ENCODE data around the gene MAP3K15.
A peak's percentile ranks its signal among the peaks of the same experiment; 100 is the strongest.

Gene MAP3K15

GRCh38 chrX:19349264-19349663, 166.0 kb downstream of the MAP3K15 start:
- no peak for DNase-seq (ENCODE audit: low read depth in 1 of 2, low spot score in 1 of 2)

- DNase-seq (ENCODE audit: low read depth in 1 of 2, low spot score in 1 of 2) = no peak
Observed at GRCh38 chrX:19347916-19348315, 167.4 kb downstream of the MAP3K15 start.

GRCh38 chrX:19344661-19345060, 170.6 kb downstream of the MAP3K15 start:
- no peak for DNase-seq (ENCODE audit: low read depth in 1 of 2, low spot score in 1 of 2)

GRCh38 chrX:19343535-19344408, 171.5 kb downstream of the MAP3K15 start, which contains the start of gene PDHA1:
PDHA1 (plus strand) TSS chrX:19343927; CDS start chrX:19344038, 111 bp downstream.
- DNase-seq (ENCODE audit: low read depth in 1 of 2, low spot score in 1 of 2) = peak; percentile 71 to 85

GRCh38 chrX:19343085-19343534, 172.2 kb downstream of the MAP3K15 start:
- DNase-seq (ENCODE audit: low read depth in 1 of 2, low spot score in 1 of 2) = no peak

GRCh38 chrX:19342331-19342906, 172.9 kb downstream of the MAP3K15 start:
- DNase-seq (ENCODE audit: low read depth in 1 of 2, low spot score in 1 of 2) = no peak

GRCh38 chrX:19334945-19335626, 180.2 kb downstream of the MAP3K15 start:
- no peak for DNase-seq (ENCODE audit: low read depth in 1 of 2, low spot score in 1 of 2)

- no peak for DNase-seq (ENCODE audit: low read depth in 1 of 2, low spot score in 1 of 2)
Observed at GRCh38 chrX:19332983-19333382, 182.3 kb downstream of the MAP3K15 start.

- DNase-seq (ENCODE audit: low read depth in 1 of 2, low spot score in 1 of 2) = no peak
Observed at GRCh38 chrX:19331831-19332230, 183.5 kb downstream of the MAP3K15 start.

- DNase-seq (ENCODE audit: low read depth in 1 of 2, low spot score in 1 of 2) = no peak
Observed at GRCh38 chrX:19326567-19326966, 188.7 kb downstream of the MAP3K15 start.

All from activated CD4-positive, alpha-beta T cell treated with anti-CD3 and anti-CD28 coated beads, Interleukin-2, amount 50 U/mL, for 24 hours (primary cell).